Measurements from ENCODE around the gene STK39.

- TF ChIP-seq POLR2A (IDR thresholded peaks at IDR 0.05) (no peak), CTCF (IDR thresholded peaks at IDR 0.05) (no peak)
These were observed 237.5 kb downstream of the STK39 start for GRCh38 chr2:168009900-168010299.
